Measurements from ENCODE around the gene TRIM40. TPM values are rescaled to one million over a fixed set of nuclear protein-coding genes. Genes with fewer than 3 reads are reported as not detected.

TRIM40 gene
- total and polyA plus RNA-seq, 2 of the 13 experiments (the other 11 are each of a cell fraction or from before 2014, with no cell fraction given) = 0.58 TPM; not detected in 1

- TF ChIP-seq, protein P1, sequence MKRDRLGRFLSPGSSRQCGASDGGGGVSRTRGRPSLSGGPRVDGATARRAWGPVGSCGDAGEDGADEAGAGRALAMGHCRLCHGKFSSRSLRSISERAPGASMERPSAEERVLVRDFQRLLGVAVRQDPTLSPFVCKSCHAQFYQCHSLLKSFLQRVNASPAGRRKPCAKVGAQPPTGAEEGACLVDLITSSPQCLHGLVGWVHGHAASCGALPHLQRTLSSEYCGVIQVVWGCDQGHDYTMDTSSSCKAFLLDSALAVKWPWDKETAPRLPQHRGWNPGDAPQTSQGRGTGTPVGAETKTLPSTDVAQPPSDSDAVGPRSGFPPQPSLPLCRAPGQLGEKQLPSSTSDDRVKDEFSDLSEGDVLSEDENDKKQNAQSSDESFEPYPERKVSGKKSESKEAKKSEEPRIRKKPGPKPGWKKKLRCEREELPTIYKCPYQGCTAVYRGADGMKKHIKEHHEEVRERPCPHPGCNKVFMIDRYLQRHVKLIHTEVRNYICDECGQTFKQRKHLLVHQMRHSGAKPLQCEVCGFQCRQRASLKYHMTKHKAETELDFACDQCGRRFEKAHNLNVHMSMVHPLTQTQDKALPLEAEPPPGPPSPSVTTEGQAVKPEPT (CRISPR knock-in tag; IDR thresholded peaks at IDR 0.05; ENCODE audit: low read depth) = 0 out of 2 replicates have a peak, but pooled peaks have one; percentile 27
- TF ChIP-seq SNAPC4 (CRISPR knock-in tag; IDR thresholded peaks at IDR 0.05) (0 out of 2 replicates have a peak, but pooled peaks have one; percentile 36), ZNF720 (CRISPR knock-in tag; IDR thresholded peaks at IDR 0.05) (peak; percentile 13; the same call in 1 of the 2 replicates), ONECUT2 (CRISPR knock-in tag; IDR thresholded peaks at IDR 0.05) (no peak), NRL (CRISPR knock-in tag; IDR thresholded peaks at IDR 0.05; ENCODE audit: borderline replicate concordance) (peak; percentile 94), SOX6 (IDR thresholded peaks at IDR 0.05) (no peak), SOX6 (CRISPR knock-in tag; IDR thresholded peaks at IDR 0.05) (peak; percentile 84), IKZF5 (CRISPR knock-in tag; IDR thresholded peaks at IDR 0.05) (peak; percentile 81), ZSCAN12 (CRISPR knock-in tag; IDR thresholded peaks at IDR 0.05) (no peak), KDM1A (CRISPR knock-in tag; IDR thresholded peaks at IDR 0.05) (peak; percentile 62; the same call in 1 of the 2 replicates), RARG (CRISPR knock-in tag; IDR thresholded peaks at IDR 0.05; ENCODE audit: low read depth) (no peak), ZNF367 (CRISPR knock-in tag; IDR thresholded peaks at IDR 0.05; ENCODE audit: borderline replicate concordance) (no peak), FOXK2 (IDR thresholded peaks at IDR 0.05) (no peak), RFXANK (CRISPR knock-in tag; IDR thresholded peaks at IDR 0.05) (no peak), FUBP1 (CRISPR knock-in tag; IDR thresholded peaks at IDR 0.05; ENCODE audit: borderline replicate concordance) (no peak), HNF4A (CRISPR knock-in tag; IDR thresholded peaks at IDR 0.05) (peak; percentile 94), NCOA2 (CRISPR knock-in tag; IDR thresholded peaks at IDR 0.05) (no peak), THAP11 (CRISPR knock-in tag; IDR thresholded peaks at IDR 0.05) (peak; percentile 63), JARID2 (CRISPR knock-in tag; IDR thresholded peaks at IDR 0.05; ENCODE audit: insufficient replicate concordance) (no peak)
- TF ChIP-seq, protein P2, sequence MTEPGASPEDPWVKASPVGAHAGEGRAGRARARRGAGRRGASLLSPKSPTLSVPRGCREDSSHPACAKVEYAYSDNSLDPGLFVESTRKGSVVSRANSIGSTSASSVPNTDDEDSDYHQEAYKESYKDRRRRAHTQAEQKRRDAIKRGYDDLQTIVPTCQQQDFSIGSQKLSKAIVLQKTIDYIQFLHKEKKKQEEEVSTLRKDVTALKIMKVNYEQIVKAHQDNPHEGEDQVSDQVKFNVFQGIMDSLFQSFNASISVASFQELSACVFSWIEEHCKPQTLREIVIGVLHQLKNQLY (CRISPR knock-in tag; IDR thresholded peaks at IDR 0.05) = 0 out of 2 replicates have a peak, but pooled peaks have one; percentile 6
Measured at GRCh38 chr6:30163090-30163917, 27.4 kb downstream of the TRIM40 start, which contains the start of gene TRIM15 (continued).

Data from HepG2 (cell line).